ENCODE results near the gene ANKRD44. TPM values are rescaled to one million over a fixed set of nuclear protein-coding genes. Genes with fewer than 3 reads are reported as not detected.
"Not testable (repeated sequence)": the region's sequence is repeated elsewhere in the genome, so short reads cannot be mapped to it uniquely, and the experiment has no call there.

ANKRD44 gene
- polyA plus RNA-seq, 2 of the 4 experiments (the other 2 are of a cell fraction), result 0.97 to 5.9 TPM

DNA sequence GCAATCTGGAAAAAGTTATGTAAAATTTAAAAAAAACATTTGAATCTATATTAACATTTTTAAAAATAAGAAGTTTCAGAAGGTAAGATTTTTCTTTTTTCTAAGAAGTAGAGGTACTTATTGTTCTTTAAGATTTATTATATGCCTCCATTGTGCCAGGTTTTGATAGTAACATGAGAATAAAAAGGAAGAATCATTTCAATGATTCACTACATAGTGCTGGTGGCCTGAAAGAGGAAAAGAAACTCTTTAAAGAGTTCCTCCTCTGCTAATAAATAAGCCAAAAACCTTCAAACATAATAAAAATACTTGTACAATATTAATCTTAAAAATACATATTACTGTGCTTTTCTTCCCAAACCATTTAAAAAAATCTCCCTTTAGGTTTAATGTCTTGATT is 69.0 kb downstream of the ANKRD44 start:
- no peaks in the 10 kb centered on the region for H3K9me3 ChIP-seq
- TF ChIP-seq RARB (CRISPR knock-in tag; IDR thresholded peaks at IDR 0.05), result no peak
- TF ChIP-seq CBX2 (IDR thresholded peaks at IDR 0.05; ENCODE audit: borderline replicate concordance, low read depth), result no peak
- H3K4me2 ChIP-seq, result no peak overlapping the region
- ChIA-PET CTCF (no interaction called here), POLR2A (no interaction called here)
- no peak overlapping the region for H3K27ac ChIP-seq
- no peaks in the 10 kb centered on the region for H3K4me1 ChIP-seq
- FAIRE-seq (no peak), DNase-seq (ENCODE audit: low read depth in 1 of 2, low spot score in 1 of 2) (no peak), ATAC-seq (no peak)
- no peak overlapping the region for H3K4me3 ChIP-seq

- Histone ChIP-seq H3K27ac (no peak overlapping the region), H3K4me2 (no peak overlapping the region), H3K4me1 (no peaks in the 10 kb centered on the region), H3K4me3 (no peak overlapping the region), H3K9me3 (no peaks in the 10 kb centered on the region)
- 81% methylated on average over 1 of the region's 1 CpG for WGBS (ENCODE audit: missing lambda C conversion rate)
- ChIA-PET POLR2A (no interaction called here), CTCF (no interaction called here)
- ATAC-seq (no peak), FAIRE-seq (no peak), DNase-seq (ENCODE audit: low read depth in 1 of 2, low spot score in 1 of 2) (no peak)
- TF ChIP-seq RNF2 (IDR thresholded peaks at IDR 0.05; ENCODE audit: borderline replicate concordance, low read depth) (no peak), PBX3 (IDR thresholded peaks at IDR 0.05) (no peak), FOSB (CRISPR knock-in tag; IDR thresholded peaks at IDR 0.05) (no peak), RFX5 (IDR thresholded peaks at IDR 0.05) (no peak), ZSCAN20 (CRISPR knock-in tag; IDR thresholded peaks at IDR 0.05) (no peak), CHD4 (IDR thresholded peaks at IDR 0.05; ENCODE audit: borderline replicate concordance) (no peak), EP300 (IDR thresholded peaks at IDR 0.05) (no peak), RAD21 (conservative IDR thresholded peaks at IDR 0.05 in 1 of 2, IDR thresholded peaks at IDR 0.05 in 1 of 2) (no peak), CEBPB (IDR thresholded peaks at IDR 0.05) (no peak), TFCP2L1 (CRISPR knock-in tag; IDR thresholded peaks at IDR 0.05) (no peak), JUNB (IDR thresholded peaks at IDR 0.05) (no peak), FOXS1 (CRISPR knock-in tag; IDR thresholded peaks at IDR 0.05) (no peak), NPAS2 (CRISPR knock-in tag; IDR thresholded peaks at IDR 0.05; ENCODE audit: borderline replicate concordance) (no peak), CBX8 (IDR thresholded peaks at IDR 0.05) (no peak), NFE2L2 (conservative IDR thresholded peaks at IDR 0.05; ENCODE audit: low read length) (no peak), HEYL (CRISPR knock-in tag; IDR thresholded peaks at IDR 0.05) (no peak)
These were observed 69.4 kb downstream of the ANKRD44 start for GRCh38 chr2:197241153-197241552.

GRCh38 chr2:197240421-197241041 is 70.0 kb downstream of the ANKRD44 start:
- H3K4me1 ChIP-seq, result no peaks in the 10 kb centered on the region
- H3K4me3 ChIP-seq, result no peak overlapping the region
- CTCF ChIA-PET, result no interaction called here
- no peaks in the 10 kb centered on the region for H3K9me3 ChIP-seq
- 95% methylated on average over 1 of the region's 1 CpG for WGBS (ENCODE audit: missing lambda C conversion rate)
- TF ChIP-seq CTCF (IDR thresholded peaks at IDR 0.05) (no peak), MAFK (IDR thresholded peaks at IDR 0.05; ENCODE audit: partially characterized antibody) (no peak), POLR2AphosphoS2 (conservative IDR thresholded peaks at IDR 0.05; ENCODE audit: low read length) (no peak), GATA3 (IDR thresholded peaks at IDR 0.05; ENCODE audit: borderline replicate concordance) (no peak), ATOH8 (CRISPR knock-in tag; IDR thresholded peaks at IDR 0.05; ENCODE audit: low read depth) (no peak), HOXA7 (CRISPR knock-in tag; IDR thresholded peaks at IDR 0.05) (no peak), ZFP36 (IDR thresholded peaks at IDR 0.05; ENCODE audit: borderline replicate concordance, partially characterized antibody) (no peak), KDM5A (IDR thresholded peaks at IDR 0.05) (no peak), TP53 (CRISPR knock-in tag; IDR thresholded peaks at IDR 0.05) (no peak), PHF8 (IDR thresholded peaks at IDR 0.05; ENCODE audit: borderline replicate concordance, low read depth) (no peak), KDM1A (IDR thresholded peaks at IDR 0.05; ENCODE audit: low read depth) (no peak), MAZ (IDR thresholded peaks at IDR 0.05; ENCODE audit: borderline replicate concordance, low read depth, low read length) (no peak)
- FAIRE-seq (no peak), ATAC-seq (no peak), DNase-seq (ENCODE audit: low read depth in 1 of 2, low spot score in 1 of 2) (no peak)
- H3K27ac ChIP-seq, result no peak overlapping the region
- POLR2A ChIA-PET, result no interaction called here
- no peak overlapping the region for H3K4me2 ChIP-seq

DNA sequence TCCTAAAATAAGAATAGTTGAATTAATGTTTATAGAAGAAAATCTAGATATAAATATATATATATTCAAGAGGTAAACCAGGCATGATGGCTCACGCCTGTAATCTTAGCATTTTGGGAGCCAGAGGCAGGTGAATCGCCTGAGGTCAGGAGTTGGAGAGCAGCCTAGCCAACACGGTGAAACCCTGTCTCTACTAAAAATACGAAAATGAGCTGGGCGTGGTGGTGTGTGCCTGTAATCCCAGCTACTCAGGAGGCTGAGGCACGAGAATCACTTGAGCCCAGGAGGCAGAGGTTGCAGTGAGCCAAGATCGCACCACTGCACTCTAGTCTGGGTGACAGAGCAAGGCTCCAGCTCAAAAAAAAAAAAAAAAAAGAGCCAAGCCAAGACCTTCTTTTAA is 70.6 kb downstream of the ANKRD44 start:
- FAIRE-seq, POLR2A ChIA-PET, ATAC-seq: not testable (repeated sequence)

More for the DNA sequence above, 70.6 kb downstream of the ANKRD44 start:
- H3K27ac ChIP-seq; H3K4me1 ChIP-seq; H3K9me3 ChIP-seq; DNase-seq (ENCODE audit: low read depth in 1 of 2, low spot score in 1 of 2); CTCF ChIA-PET; H3K4me3 ChIP-seq; H3K4me2 ChIP-seq: not testable (repeated sequence)
- whole genome bisulfite sequencing (ENCODE audit: missing lambda C conversion rate), result 80% methylated on average over 7 of the region's 7 CpGs

Measured in A549 (cell line).